Right lobe of liver (tissue), 6 donors: Measurements from ENCODE around the gene EPB41L4B. TPM values are rescaled to one million over a fixed set of nuclear protein-coding genes. Genes with fewer than 3 reads are reported as not detected.

ENCODE experiments used
- ATAC-seq, 4 donors: fragments of 200-7000 bp; cut with Tn5 transposase; one replicate each; pipeline ENCODE4 v1.9.1; 2020; ENCODE audit warnings: mild to moderate bottlenecking in 4 of 4, moderate library complexity in 4 of 4
- DNase-seq, 3 donors: peaks; one replicate each; pipeline ENCODE4 v3.0.0-alpha.2; 2020
- H3K27ac ChIP-seq, 3 donors: fragments of 200-600 bp; one replicate each; pipeline ENCODE4 v1.8.0; 2022
- H3K27me3 ChIP-seq, 2 donors: fragments of 200-600 bp; one replicate each; pipeline ENCODE4 v1.8.0; 2022
- H3K36me3 ChIP-seq, 4 donors: fragments of 200-600 bp; sonication (generic) in 1 of 4; one replicate each; pipeline versions ENCODE4 v1.5.1 to v1.8.0; 2017 to 2022; ENCODE audit warnings: control low read depth in 1 of 4
- H3K4me1 ChIP-seq, 4 donors: fragments of 200-600 bp; sonication (generic) in 1 of 4; one replicate each; pipeline versions ENCODE4 v1.5.1 to v1.8.0; 2017 to 2022; ENCODE audit warnings: control low read depth in 1 of 4
- H3K4me3 ChIP-seq, 3 donors: fragments of 200-600 bp; one replicate each; pipeline ENCODE4 v1.8.0; 2022
- H3K9me3 ChIP-seq, 4 donors: fragments of 200-600 bp; sonication (generic) in 1 of 4; one replicate each; pipeline versions ENCODE4 v1.5.1 to v1.8.0; 2017 to 2022; ENCODE audit warnings: control low read depth in 1 of 4
- POLR2A ChIP-seq: fragments of 450-650 bp; IDR thresholded peaks from one replicate; pipeline ENCODE4 v1.6.1; 2017; ENCODE audit warnings: antibody characterized with exemption, mild to moderate bottlenecking
- WGBS: methylation state at CpG from one replicate; pipeline ENCODE4 v1.1.6; 2018; ENCODE audit warnings: low coverage, low lambda C conversion rate; ENCODE audit not compliant: insufficient coverage; ENCODE audit errors: missing lambda C conversion rate; 5-methylcytosine and 5-hydroxymethylcytosine counted together
- intact Hi-C, 2 donors: fragments of 100-400 bp; cut with DNase I; formaldehyde crosslinking; loops; one replicate each; pipeline versions ENCODE4 v1.11.2 to v1.14.1; 2022
- total RNA-seq, 6 experiments: library from RNA; depleted of rRNA in 2 of 6; stranded (reverse); fragments of >200 nt in 2 of 6; fragmentation: NEBNext Ultra II Directional in 3 of 6; extraction: Animal tissue kit (Norgen Biotek cat#: 25700) in 3 of 6; gene quantifications; one replicate each; pipeline versions ENCODE4 v1.1.0 to v1.2.4, GENCODE V29; 2016 to 2023
- TF ChIP-seq, protein P1 (sequence below), 4 donors: fragments of 200-600 bp in 3 of 4; fragments of 450-650 bp in 1 of 4; IDR thresholded peaks; one replicate each; pipeline versions ENCODE4 v1.5.1 to v1.8.0; 2016 to 2022; ENCODE audit warnings: antibody characterized with exemption in 4 of 4, mild to moderate bottlenecking in 2 of 4
- donor health status: DM: no; HTN: yes; CAD: no.
- donor health status: DM: no; HTN: no; CAD: no.
- donor health status: DM: no; HTN: no; CAD: no.
- donor health status: DM: no; HTN: yes; CAD: no.
- donor health status: DM: no; HTN: yes; CAD: no.

EPB41L4B gene
- total RNA-seq, 6 experiments from 2014 or later: 29.0 to 89.0 (median 32.4) TPM

DNA sequence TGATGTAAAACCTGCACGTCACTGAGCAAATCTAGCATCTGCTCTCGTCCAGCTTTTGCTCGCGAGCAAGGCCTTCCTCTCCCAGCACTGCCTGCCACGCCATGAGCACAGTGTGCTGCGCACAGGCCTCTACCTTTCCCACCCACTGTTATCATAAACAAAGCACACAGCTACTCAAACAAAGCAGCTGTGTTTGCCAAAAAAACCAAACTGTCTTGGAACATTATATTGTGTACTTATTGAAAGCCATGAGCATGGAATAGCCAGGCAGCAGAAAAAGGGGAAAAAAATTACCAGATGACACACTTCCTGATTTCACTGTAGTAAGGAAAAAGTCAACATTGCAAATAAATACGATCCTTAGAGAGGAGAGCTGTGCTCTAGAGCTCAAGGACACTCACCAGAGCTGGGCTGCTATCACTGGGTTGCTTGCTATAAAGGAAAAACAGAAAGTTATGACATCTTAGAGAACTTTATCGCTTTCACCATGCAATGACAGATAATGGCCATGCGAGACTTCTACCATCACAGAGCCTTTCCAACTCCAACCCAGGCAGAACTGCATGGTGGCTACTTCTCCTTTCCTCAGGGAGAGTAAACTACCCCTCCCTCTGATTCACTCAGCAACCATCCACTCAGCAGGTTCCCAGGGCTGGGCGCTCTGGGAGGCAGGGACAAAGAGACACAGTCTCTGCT, 69.6 kb downstream of the EPB41L4B start:
- no peaks in the 10 kb centered on the region for H3K9me3 ChIP-seq
- intact Hi-C loops: loop anchor here in 1 of 2 donors (5.0 kb wide), 1 partner anchor 66 kb away; no protein-coding TSS in a partner anchor
- peaks cover 0 to 6% (median 0%) of the 10 kb centered on the region in 4 donors for H3K36me3 ChIP-seq
- H3K4me3 ChIP-seq: no peak overlapping the region
- peak; percentile 27 for TF ChIP-seq POLR2A
- TF ChIP-seq, protein P1, sequence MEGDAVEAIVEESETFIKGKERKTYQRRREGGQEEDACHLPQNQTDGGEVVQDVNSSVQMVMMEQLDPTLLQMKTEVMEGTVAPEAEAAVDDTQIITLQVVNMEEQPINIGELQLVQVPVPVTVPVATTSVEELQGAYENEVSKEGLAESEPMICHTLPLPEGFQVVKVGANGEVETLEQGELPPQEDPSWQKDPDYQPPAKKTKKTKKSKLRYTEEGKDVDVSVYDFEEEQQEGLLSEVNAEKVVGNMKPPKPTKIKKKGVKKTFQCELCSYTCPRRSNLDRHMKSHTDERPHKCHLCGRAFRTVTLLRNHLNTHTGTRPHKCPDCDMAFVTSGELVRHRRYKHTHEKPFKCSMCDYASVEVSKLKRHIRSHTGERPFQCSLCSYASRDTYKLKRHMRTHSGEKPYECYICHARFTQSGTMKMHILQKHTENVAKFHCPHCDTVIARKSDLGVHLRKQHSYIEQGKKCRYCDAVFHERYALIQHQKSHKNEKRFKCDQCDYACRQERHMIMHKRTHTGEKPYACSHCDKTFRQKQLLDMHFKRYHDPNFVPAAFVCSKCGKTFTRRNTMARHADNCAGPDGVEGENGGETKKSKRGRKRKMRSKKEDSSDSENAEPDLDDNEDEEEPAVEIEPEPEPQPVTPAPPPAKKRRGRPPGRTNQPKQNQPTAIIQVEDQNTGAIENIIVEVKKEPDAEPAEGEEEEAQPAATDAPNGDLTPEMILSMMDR (IDR thresholded peaks at IDR 0.05): no peak
- WGBS: 30% methylated on average over 8 of the region's 10 CpGs
- peak overlapping the region; percentile 59 to 98 (median 88) for H3K27ac ChIP-seq
- ATAC-seq (peak; percentile 37 to 54 (median 51)), DNase-seq (peak; percentile 39 to 74 (median 59))
- H3K27me3 ChIP-seq: no peaks in the 10 kb centered on the region
- H3K4me1 ChIP-seq: peaks cover 0 to 90% (median 42%) of the 10 kb centered on the region in 4 donors

DNA sequence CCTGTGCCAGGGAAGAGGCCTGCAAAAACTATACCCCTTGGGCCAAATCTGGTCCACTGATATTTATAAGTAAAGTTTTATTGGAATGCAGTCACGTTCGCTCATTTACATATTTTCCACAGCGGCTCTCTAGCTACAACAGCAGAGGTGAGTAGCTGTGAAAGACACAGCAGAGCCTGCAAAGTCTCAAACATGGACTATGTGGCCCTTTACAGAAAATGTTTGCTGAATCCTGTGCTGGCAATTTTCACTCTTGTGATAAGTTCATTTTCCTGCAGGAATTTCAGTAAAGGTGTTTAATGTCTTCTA, 70.1 kb downstream of the EPB41L4B start:
- intact Hi-C loops: loop anchor here in 1 of 2 donors (5.0 kb wide), 1 partner anchor 67 kb away; no protein-coding TSS in a partner anchor
- no peak for ATAC-seq
- peak overlapping the region; percentile 59 to 98 (median 88) for H3K27ac ChIP-seq
- DNase-seq: no peak
- WGBS: 100% methylated on average over 3 of the region's 3 CpGs
- H3K4me1 ChIP-seq: peaks cover 0 to 94% (median 41%) of the 10 kb centered on the region in 4 donors
- H3K27me3 ChIP-seq: no peaks in the 10 kb centered on the region
- no peak overlapping the region for H3K4me3 ChIP-seq
- no peaks in the 10 kb centered on the region for H3K9me3 ChIP-seq
- TF ChIP-seq, protein P1 (IDR thresholded peaks at IDR 0.05): no peak
- TF ChIP-seq POLR2A: no peak
- H3K36me3 ChIP-seq: peaks cover 0 to 6% (median 0%) of the 10 kb centered on the region in 4 donors

DNA sequence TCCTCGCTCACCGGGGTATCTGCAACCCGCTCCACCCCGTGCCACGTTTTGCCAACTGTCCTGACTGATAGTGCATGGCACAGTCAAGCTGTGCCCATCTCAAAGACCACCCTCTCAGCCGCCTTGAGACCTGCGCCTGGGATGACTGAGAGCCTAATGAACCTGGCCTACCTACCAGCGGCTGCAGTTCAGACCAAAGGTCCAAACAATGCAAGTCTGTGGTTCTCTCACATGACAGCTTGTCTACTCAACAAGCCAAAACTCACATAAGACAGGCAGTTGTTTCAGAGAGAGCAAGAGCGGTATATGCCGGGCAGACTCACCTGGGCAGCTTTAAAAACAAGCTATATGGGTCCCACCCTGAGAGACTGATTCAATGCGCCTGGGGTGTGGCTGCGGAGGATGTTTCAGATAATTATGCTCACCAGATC, 70.5 kb downstream of the EPB41L4B start:
- intact Hi-C loops: loop anchor here in 1 of 2 donors (5.0 kb wide), 1 partner anchor 67 kb away; no protein-coding TSS in a partner anchor
- H3K9me3 ChIP-seq: no peaks in the 10 kb centered on the region
- 20% methylated on average over 2 of the region's 12 CpGs for WGBS
- DNase-seq (peak in 1 of 3 donors; percentile 56), ATAC-seq (peak in 3 of 4 donors; percentile 24 to 42 (median 31))
- peak overlapping the region; percentile 59 to 98 (median 88) for H3K27ac ChIP-seq
- peaks cover 0 to 4% (median 0%) of the 10 kb centered on the region in 4 donors for H3K36me3 ChIP-seq
- TF ChIP-seq, protein P1 (IDR thresholded peaks at IDR 0.05): no peak
- TF ChIP-seq POLR2A: no peak
- no peaks in the 10 kb centered on the region for H3K27me3 ChIP-seq
- peaks cover 0 to 94% (median 39%) of the 10 kb centered on the region in 4 donors for H3K4me1 ChIP-seq
- no peak overlapping the region for H3K4me3 ChIP-seq

DNA sequence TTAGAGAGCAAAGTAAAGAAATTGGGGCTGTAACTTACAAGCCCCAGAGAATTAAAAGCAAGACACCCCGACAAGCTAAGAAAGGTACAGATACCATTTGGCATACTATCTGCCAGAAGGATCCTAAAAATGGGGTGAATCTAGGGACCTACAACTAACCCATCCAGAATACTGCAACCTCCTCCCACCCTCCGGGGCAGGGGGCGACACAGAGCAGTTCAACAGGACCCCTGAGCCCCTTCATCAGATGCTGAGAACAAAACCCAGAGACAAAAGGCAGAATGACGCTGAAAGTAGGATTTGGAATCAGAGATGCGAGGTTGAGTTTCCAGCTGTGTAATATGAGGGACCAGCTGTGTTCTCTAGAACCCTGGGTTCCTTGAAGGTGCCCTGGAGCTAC, 71.2 kb downstream of the EPB41L4B start:
- intact Hi-C loops: loop anchor here in 1 of 2 donors (5.0 kb wide), 1 partner anchor 68 kb away; no protein-coding TSS in a partner anchor
- Histone ChIP-seq H3K27me3 (no peaks in the 10 kb centered on the region), H3K4me3 (no peak overlapping the region), H3K4me1 (peaks cover 0 to 94% (median 38%) of the 10 kb centered on the region in 4 donors), H3K9me3 (no peaks in the 10 kb centered on the region), H3K36me3 (no peaks in the 10 kb centered on the region), H3K27ac (peak overlapping the region in 2 of 3 donors; percentile 88 to 98)
- 92% methylated on average over 5 of the region's 5 CpGs for WGBS
- ATAC-seq (no peak), DNase-seq (no peak)
- TF ChIP-seq, protein P1 (IDR thresholded peaks at IDR 0.05): no peak
- no peak for TF ChIP-seq POLR2A
